Ascending aorta (tissue), 2 donors: ENCODE results near the gene ADGRV1. TPM values are rescaled to one million over a fixed set of nuclear protein-coding genes. Genes with fewer than 3 reads are reported as not detected.
A peak's percentile ranks its signal among the peaks of the same experiment; 100 is the strongest.

Experiments used
- DNase-seq, 2 donors: peaks; one replicate each; pipeline ENCODE4 v3.0.0-alpha.2; 2019; ENCODE audit warnings: low spot score in 2 of 2
- H3K27ac ChIP-seq, 2 donors: fragments of 200-600 bp; sonication (generic); one replicate each; pipeline ENCODE4 v1.5.1; 2016 to 2017; ENCODE audit warnings: mild to moderate bottlenecking in 1 of 2
- H3K27me3 ChIP-seq: fragments of 200-600 bp; sonication (generic); one replicate; pipeline ENCODE4 v1.5.1; 2017
- H3K36me3 ChIP-seq, 2 donors: fragments of 200-600 bp; sonication (generic); one replicate each; pipeline ENCODE4 v1.5.1; 2016
- H3K4me1 ChIP-seq, 2 donors: fragments of 200-600 bp; sonication (generic); one replicate each; pipeline ENCODE4 v1.5.1; 2016 to 2017; ENCODE audit warnings: mild to moderate bottlenecking in 1 of 2
- H3K4me3 ChIP-seq, 2 donors: fragments of 200-600 bp; sonication (generic); one replicate each; pipeline ENCODE4 v1.5.1; 2016 to 2017; ENCODE audit warnings: mild to moderate bottlenecking in 1 of 2
- H3K9me3 ChIP-seq, 2 donors: fragments of 200-600 bp; sonication (generic); one replicate each; pipeline ENCODE4 v1.5.1; 2016
- CTCF ChIP-seq, 3 experiments: fragments of 200-600 bp in 2 of 3; fragments of 450-650 bp in 1 of 3; sonication (generic) in 2 of 3; IDR thresholded peaks; one replicate each; pipeline ENCODE4 v1.5.1; 2016 to 2019; ENCODE audit warnings: antibody characterized with exemption in 3 of 3, mild to moderate bottlenecking in 1 of 3, moderate library complexity in 1 of 3
- intact Hi-C: fragments of 100-400 bp; cut with DNase I; formaldehyde crosslinking; loops from one replicate; pipeline ENCODE4 v1.15.1; 2023
- total RNA-seq: library from RNA; depleted of rRNA; stranded (reverse); fragments of >200 nt; gene quantifications from one replicate; pipeline ENCODE4 v1.1.0, GENCODE V29; 2016

ADGRV1 gene
- total RNA-seq: 6.9 TPM

GRCh38 chr5:90558344-90559192, at the start of gene ADGRV1:
ADGRV1 (plus strand) TSS chr5:90558797; CDS start chr5:90558896, 99 bp downstream.
- Histone ChIP-seq H3K27ac (no peak within 1 kb of the TSS), H3K4me3 (peak within 1 kb of the TSS; percentile 35 to 45), H3K27me3 (no peaks in the 10 kb centered on the region), H3K36me3 (no peaks in the 10 kb centered on the region), H3K4me1 (peaks cover 0 to 8% of the 10 kb centered on the region in 2 donors), H3K9me3 (no peaks in the 10 kb centered on the region)
- TF ChIP-seq CTCF (IDR thresholded peaks at IDR 0.05): no peak
- DNase-seq: no peak
- intact Hi-C loops: no loop called here

- Histone ChIP-seq H3K4me1 (no peaks in the 10 kb centered on the region), H3K9me3 (no peaks in the 10 kb centered on the region), H3K36me3 (no peaks in the 10 kb centered on the region), H3K4me3 (no peak overlapping the region), H3K27me3 (no peaks in the 10 kb centered on the region), H3K27ac (no peak overlapping the region)
- intact Hi-C loops: no loop called here
- no peak for TF ChIP-seq CTCF (IDR thresholded peaks at IDR 0.05)
- DNase-seq: no peak
Observed at GRCh38 chr5:90510438-90510837, 48.2 kb upstream of the ADGRV1 start.

- Histone ChIP-seq H3K4me3 (no peak overlapping the region), H3K36me3 (peaks cover 0 to 6% of the 10 kb centered on the region in 2 donors), H3K27me3 (no peaks in the 10 kb centered on the region), H3K4me1 (no peaks in the 10 kb centered on the region), H3K9me3 (no peaks in the 10 kb centered on the region), H3K27ac (no peak overlapping the region)
- intact Hi-C loops: no loop called here
- DNase-seq: no peak
- TF ChIP-seq CTCF (IDR thresholded peaks at IDR 0.05): no peak
Observed at GRCh38 chr5:90514520-90514919, 44.1 kb upstream of the ADGRV1 start.

- DNase-seq: no peak
- H3K27me3 ChIP-seq: no peaks in the 10 kb centered on the region
- H3K4me1 ChIP-seq: no peaks in the 10 kb centered on the region
- no peak overlapping the region for H3K27ac ChIP-seq
- H3K36me3 ChIP-seq: peaks cover 4 to 29% of the 10 kb centered on the region in 2 donors
- TF ChIP-seq CTCF (IDR thresholded peaks at IDR 0.05): no peak
- no peaks in the 10 kb centered on the region for H3K9me3 ChIP-seq
- intact Hi-C loops: no loop called here
- no peak overlapping the region for H3K4me3 ChIP-seq
Observed at GRCh38 chr5:90518661-90519060, 39.9 kb upstream of the ADGRV1 start.

GRCh38 chr5:90519081-90519480, 39.5 kb upstream of the ADGRV1 start:
- intact Hi-C loops: no loop called here
- H3K36me3 ChIP-seq: peaks cover 4 to 33% of the 10 kb centered on the region in 2 donors
- DNase-seq: no peak

More at GRCh38 chr5:90519081-90519480, 39.5 kb upstream of the ADGRV1 start:
- Histone ChIP-seq H3K9me3 (no peaks in the 10 kb centered on the region), H3K4me3 (no peak overlapping the region), H3K27ac (no peak overlapping the region), H3K27me3 (no peaks in the 10 kb centered on the region), H3K4me1 (no peaks in the 10 kb centered on the region)
- TF ChIP-seq CTCF (IDR thresholded peaks at IDR 0.05): no peak
